HCT116 (cell line): ENCODE measurements around the gene RHBDD2. TPM values are rescaled to one million over a fixed set of nuclear protein-coding genes. Genes with fewer than 3 reads are reported as not detected.

Experiments used
- ATAC-seq: fragments of 200-7000 bp; cut with Tn5 transposase; 2 replicates; pipeline ENCODE4 v1.9.1; 2020; ENCODE audit warnings: mild to moderate bottlenecking, moderate library complexity
- BruUV-seq: library from RNA; stranded (reverse); fragments of 400-500 nt; replicated peaks from 2 replicates; lab custom pipeline; 2021; lab: Mats Ljungman, UMichigan
- CTCF ChIA-PET: fragments of 300-600 bp; sonication (Branson Sonifier 250); formaldehyde crosslinking; loops from one replicate; lab custom pipeline; 2021; ENCODE audit warnings: antibody characterized with exemption; lab: Charles Lee
- POLR2A ChIA-PET: fragments of 300-600, 350-600 bp; sonication (Branson Sonifier 250); formaldehyde crosslinking; loops from one replicate; lab custom pipeline; 2021; ENCODE audit warnings: antibody characterized with exemption; lab: Charles Lee
- RAD21 ChIA-PET, 2 experiments: fragments of 300-600 bp; sonication (Branson Sonifier 250); formaldehyde crosslinking; loops; one replicate each; lab custom pipeline; 2023; ENCODE audit warnings: low total read pairs in 2 of 2; ENCODE audit not compliant: uncharacterized antibody in 2 of 2, unreplicated experiment in 2 of 2, low non-redundant PET in 1 of 2; lab: Charles Lee
- DNase-seq: peaks from one replicate; pipeline ENCODE4 v3.0.0-alpha.2; 2010; ENCODE audit warnings: low read depth, low spot score
- H2AFZ ChIP-seq: fragments of 200-600 bp; shearing (Covaris generic), sonication (generic); 2 replicates; pipeline ENCODE4 v1.6.1; 2017; ENCODE audit warnings: low read depth, mixed run types, mixed read lengths, antibody characterized with exemption, low read length; ENCODE audit not compliant: poor library complexity, severe bottlenecking
- H3K27ac ChIP-seq: 2 replicates; pipeline ENCODE4 v1.5.1; 2012; ENCODE audit warnings: low read depth, low read length
- H3K27me3 ChIP-seq: fragments of 200-600 bp; sonication (generic); 2 replicates; pipeline ENCODE4 v1.6.1; 2016; ENCODE audit warnings: mixed run types, low read length, mixed read lengths; ENCODE audit not compliant: insufficient read depth
- H3K36me3 ChIP-seq, 2 experiments: fragments of 200-500 bp in 1 of 2; fragments of 200-600 bp in 1 of 2; sonication (Bioruptor generic) in 1 of 2; sonication (generic) in 1 of 2; 2 replicates each; pipeline versions ENCODE4 v1.5.1 to v1.6.1; 2014 to 2016; ENCODE audit warnings: low read length in 2 of 2, inconsistent platforms in 1 of 2, mixed read lengths in 1 of 2, mixed run types in 1 of 2; ENCODE audit not compliant: insufficient read depth in 2 of 2, control insufficient read depth in 1 of 2
- H3K4me1 ChIP-seq, 2 experiments: fragments of 200-600 bp in 1 of 2; sonication (generic) in 1 of 2; 2 replicates each; pipeline versions ENCODE4 v1.5.1 to v1.6.1; 2012 to 2017; ENCODE audit warnings: low read length in 2 of 2, inconsistent platforms in 1 of 2, mild to moderate bottlenecking in 1 of 2, mixed read lengths in 1 of 2, mixed run types in 1 of 2, moderate library complexity in 1 of 2; ENCODE audit not compliant: insufficient read depth in 2 of 2, control insufficient read depth in 1 of 2
- H3K4me2 ChIP-seq: fragments of 200-600 bp; sonication (generic); 2 replicates; pipeline ENCODE4 v1.6.1; 2017; ENCODE audit warnings: mixed run types, low read length, mixed read lengths
- H3K4me3 ChIP-seq, 2 experiments: fragments of 200-600 bp in 1 of 2; sonication (generic) in 1 of 2; replicated peaks in 1 of 2; 2 replicates each; pipeline ENCODE4 v1.5.1; 2011 to 2016; ENCODE audit warnings: low read length in 2 of 2, control low read depth in 1 of 2, low read depth in 1 of 2, mild to moderate bottlenecking in 1 of 2, mixed read lengths in 1 of 2, mixed run types in 1 of 2
- H3K79me2 ChIP-seq: fragments of 200-600 bp; sonication (generic); 2 replicates; pipeline ENCODE4 v1.6.1; 2017; ENCODE audit warnings: mild to moderate bottlenecking, mixed run types, low read length, moderate library complexity, mixed read lengths; ENCODE audit not compliant: insufficient read depth
- H3K9ac ChIP-seq: fragments of 200-600 bp; sonication (generic); 2 replicates; pipeline ENCODE4 v1.6.1; 2016; ENCODE audit warnings: low read length, mixed read lengths
- H3K9me2 ChIP-seq: fragments of 200-600 bp; sonication (generic), shearing (Covaris generic); 2 replicates; pipeline ENCODE4 v1.6.1; 2017; ENCODE audit warnings: mixed run types, mild to moderate bottlenecking, moderate library complexity; ENCODE audit not compliant: insufficient read depth
- H3K9me3 ChIP-seq, 2 experiments: fragments of 200-500 bp in 1 of 2; fragments of 200-600 bp in 1 of 2; sonication (Bioruptor generic) in 1 of 2; sonication (generic) in 1 of 2; 2 replicates each; pipeline ENCODE4 v1.6.1; 2014 to 2017; ENCODE audit warnings: low read length in 2 of 2, mixed read lengths in 2 of 2, inconsistent platforms in 1 of 2, low read depth in 1 of 2, mild to moderate bottlenecking in 1 of 2, mixed run types in 1 of 2, moderate library complexity in 1 of 2; ENCODE audit not compliant: control insufficient read depth in 1 of 2, insufficient read depth in 1 of 2
- H4K20me1 ChIP-seq: fragments of 200-600 bp; sonication (generic), shearing (Covaris generic); 2 replicates; pipeline ENCODE4 v1.6.1; 2017; ENCODE audit warnings: mixed run types, mild to moderate bottlenecking, moderate library complexity; ENCODE audit not compliant: insufficient read depth
- EZH2phosphoT487 ChIP-seq: fragments of 200-600 bp; IDR thresholded peaks from 2 replicates; pipeline ENCODE4 v1.6.1; 2018; ENCODE audit warnings: antibody characterized with exemption, borderline replicate concordance
- FOSL1 ChIP-seq: IDR thresholded peaks from 2 replicates; pipeline ENCODE4 v1.6.1; 2012; ENCODE audit warnings: low read depth
- JUND ChIP-seq: IDR thresholded peaks from 2 replicates; pipeline ENCODE4 v1.6.1; 2012
- POLR2A ChIP-seq: IDR thresholded peaks from 2 replicates; pipeline ENCODE4 v1.7.0; 2011; ENCODE audit warnings: borderline replicate concordance; ENCODE audit not compliant: insufficient read depth, insufficient read length; ENCODE audit errors: extremely low read depth
- RAD21 ChIP-seq: IDR thresholded peaks from 2 replicates; pipeline ENCODE4 v1.6.1; 2012; ENCODE audit warnings: low read depth, mild to moderate bottlenecking
- SIN3A ChIP-seq: IDR thresholded peaks from 2 replicates; pipeline ENCODE4 v1.6.1; 2012; ENCODE audit warnings: low read depth
- SP1 ChIP-seq: IDR thresholded peaks from 2 replicates; pipeline ENCODE4 v1.6.1; 2012; ENCODE audit warnings: low read depth
- SRF ChIP-seq: IDR thresholded peaks from 2 replicates; pipeline ENCODE4 v1.6.1; 2012; ENCODE audit warnings: low read depth
- YY1 ChIP-seq: IDR thresholded peaks from 2 replicates; pipeline ENCODE4 v1.6.1; 2011; ENCODE audit warnings: low read length, low read depth, moderate library complexity, mild to moderate bottlenecking; ENCODE audit not compliant: insufficient replicate concordance; ENCODE audit errors: extremely low read depth
- ZFX ChIP-seq: fragments of 450-650 bp; IDR thresholded peaks from 2 replicates; pipeline ENCODE4 v1.6.1; 2017
- intact Hi-C: fragments of 100-400 bp; cut with micrococcal nuclease; formaldehyde crosslinking; loops from 2 replicates; pipeline ENCODE4 v1.10.0; 2022
- total RNA-seq: library from RNA; stranded (reverse); gene quantifications from one replicate; pipeline ENCODE4 v1.2.1, GENCODE V29; 2021; ENCODE audit not compliant: unreplicated experiment
- TF ChIP-seq, protein P1 (sequence below): IDR thresholded peaks from 2 replicates; pipeline ENCODE4 v1.6.1; 2012; ENCODE audit warnings: low read depth
- TF ChIP-seq, protein P2 (sequence below): IDR thresholded peaks from 2 replicates; pipeline ENCODE4 v1.6.1; 2011; ENCODE audit warnings: mild to moderate bottlenecking, low read length, moderate library complexity; ENCODE audit not compliant: insufficient replicate concordance; ENCODE audit errors: extremely low read depth
- TF ChIP-seq, protein P3 (sequence below), 3 experiments: fragments of 200-600 bp in 1 of 3; sonication (generic) in 1 of 3; IDR thresholded peaks in 2 of 3; conservative IDR thresholded peaks in 1 of 3; 2 replicates each; pipeline ENCODE4 v1.5.1; 2012 to 2017; ENCODE audit warnings: low read depth in 2 of 3, low read length in 2 of 3, antibody characterized with exemption in 1 of 3, borderline replicate concordance in 1 of 3, control low read depth in 1 of 3, mild to moderate bottlenecking in 1 of 3, mixed read lengths in 1 of 3, mixed run types in 1 of 3, moderate library complexity in 1 of 3; ENCODE audit not compliant: insufficient read depth in 1 of 3

The RHBDD2 gene
- total RNA-seq, 1 experiment from 2014 or later: 42.9 TPM

DNA sequence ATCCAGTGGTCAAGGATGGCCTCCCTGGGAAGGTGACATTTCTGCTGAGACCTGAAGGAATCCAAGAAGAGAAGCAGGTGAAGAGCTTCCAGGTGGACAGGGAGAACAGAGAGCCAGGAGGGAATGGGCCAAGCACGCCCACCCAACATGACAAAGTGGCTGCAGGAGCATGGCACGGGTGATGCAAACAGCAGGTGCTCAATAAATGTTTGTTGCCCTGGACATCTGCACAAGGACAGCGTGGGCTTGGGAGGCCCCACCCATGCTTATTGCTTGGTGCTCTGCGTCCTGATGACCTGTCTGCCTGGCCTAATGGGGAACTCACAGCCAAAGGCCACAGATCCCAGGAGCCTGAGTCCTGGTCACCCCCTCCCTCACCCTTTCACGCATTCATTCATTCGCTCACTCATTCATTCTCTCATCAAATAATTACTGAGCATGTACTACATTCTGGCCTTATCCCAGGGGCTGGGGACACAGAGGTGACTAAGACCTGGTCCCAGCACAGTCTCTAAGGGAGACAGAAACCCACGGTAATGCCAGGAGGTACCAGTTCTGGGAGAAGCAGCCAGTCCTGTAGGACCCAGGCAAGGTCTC, 13.1 kb downstream of the RHBDD2 start:
- ATAC-seq: no peak
- H2AFZ ChIP-seq: no peak overlapping the region
- H3K36me3 ChIP-seq: peaks cover 0 to 10% of the 10 kb centered on the region in 2 experiments; a peak in 1 of 4 replicates
- peaks cover 13 to 19% of the 10 kb centered on the region in 2 experiments for H3K4me1 ChIP-seq
- no peaks in the 10 kb centered on the region for H3K9me3 ChIP-seq
- TF ChIP-seq RAD21 (no peak), EZH2phosphoT487 (no peak), SRF (no peak), JUND (no peak), POLR2A (no peak), SIN3A (no peak), YY1 (no peak), ZFX (no peak), FOSL1 (no peak), SP1 (no peak)
- TF ChIP-seq, protein P1, sequence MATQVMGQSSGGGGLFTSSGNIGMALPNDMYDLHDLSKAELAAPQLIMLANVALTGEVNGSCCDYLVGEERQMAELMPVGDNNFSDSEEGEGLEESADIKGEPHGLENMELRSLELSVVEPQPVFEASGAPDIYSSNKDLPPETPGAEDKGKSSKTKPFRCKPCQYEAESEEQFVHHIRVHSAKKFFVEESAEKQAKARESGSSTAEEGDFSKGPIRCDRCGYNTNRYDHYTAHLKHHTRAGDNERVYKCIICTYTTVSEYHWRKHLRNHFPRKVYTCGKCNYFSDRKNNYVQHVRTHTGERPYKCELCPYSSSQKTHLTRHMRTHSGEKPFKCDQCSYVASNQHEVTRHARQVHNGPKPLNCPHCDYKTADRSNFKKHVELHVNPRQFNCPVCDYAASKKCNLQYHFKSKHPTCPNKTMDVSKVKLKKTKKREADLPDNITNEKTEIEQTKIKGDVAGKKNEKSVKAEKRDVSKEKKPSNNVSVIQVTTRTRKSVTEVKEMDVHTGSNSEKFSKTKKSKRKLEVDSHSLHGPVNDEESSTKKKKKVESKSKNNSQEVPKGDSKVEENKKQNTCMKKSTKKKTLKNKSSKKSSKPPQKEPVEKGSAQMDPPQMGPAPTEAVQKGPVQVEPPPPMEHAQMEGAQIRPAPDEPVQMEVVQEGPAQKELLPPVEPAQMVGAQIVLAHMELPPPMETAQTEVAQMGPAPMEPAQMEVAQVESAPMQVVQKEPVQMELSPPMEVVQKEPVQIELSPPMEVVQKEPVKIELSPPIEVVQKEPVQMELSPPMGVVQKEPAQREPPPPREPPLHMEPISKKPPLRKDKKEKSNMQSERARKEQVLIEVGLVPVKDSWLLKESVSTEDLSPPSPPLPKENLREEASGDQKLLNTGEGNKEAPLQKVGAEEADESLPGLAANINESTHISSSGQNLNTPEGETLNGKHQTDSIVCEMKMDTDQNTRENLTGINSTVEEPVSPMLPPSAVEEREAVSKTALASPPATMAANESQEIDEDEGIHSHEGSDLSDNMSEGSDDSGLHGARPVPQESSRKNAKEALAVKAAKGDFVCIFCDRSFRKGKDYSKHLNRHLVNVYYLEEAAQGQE: no peak
- TF ChIP-seq, protein P2, sequence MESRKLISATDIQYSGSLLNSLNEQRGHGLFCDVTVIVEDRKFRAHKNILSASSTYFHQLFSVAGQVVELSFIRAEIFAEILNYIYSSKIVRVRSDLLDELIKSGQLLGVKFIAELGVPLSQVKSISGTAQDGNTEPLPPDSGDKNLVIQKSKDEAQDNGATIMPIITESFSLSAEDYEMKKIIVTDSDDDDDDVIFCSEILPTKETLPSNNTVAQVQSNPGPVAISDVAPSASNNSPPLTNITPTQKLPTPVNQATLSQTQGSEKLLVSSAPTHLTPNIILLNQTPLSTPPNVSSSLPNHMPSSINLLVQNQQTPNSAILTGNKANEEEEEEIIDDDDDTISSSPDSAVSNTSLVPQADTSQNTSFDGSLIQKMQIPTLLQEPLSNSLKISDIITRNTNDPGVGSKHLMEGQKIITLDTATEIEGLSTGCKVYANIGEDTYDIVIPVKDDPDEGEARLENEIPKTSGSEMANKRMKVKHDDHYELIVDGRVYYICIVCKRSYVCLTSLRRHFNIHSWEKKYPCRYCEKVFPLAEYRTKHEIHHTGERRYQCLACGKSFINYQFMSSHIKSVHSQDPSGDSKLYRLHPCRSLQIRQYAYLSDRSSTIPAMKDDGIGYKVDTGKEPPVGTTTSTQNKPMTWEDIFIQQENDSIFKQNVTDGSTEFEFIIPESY: no peak
- TF ChIP-seq, protein P3, sequence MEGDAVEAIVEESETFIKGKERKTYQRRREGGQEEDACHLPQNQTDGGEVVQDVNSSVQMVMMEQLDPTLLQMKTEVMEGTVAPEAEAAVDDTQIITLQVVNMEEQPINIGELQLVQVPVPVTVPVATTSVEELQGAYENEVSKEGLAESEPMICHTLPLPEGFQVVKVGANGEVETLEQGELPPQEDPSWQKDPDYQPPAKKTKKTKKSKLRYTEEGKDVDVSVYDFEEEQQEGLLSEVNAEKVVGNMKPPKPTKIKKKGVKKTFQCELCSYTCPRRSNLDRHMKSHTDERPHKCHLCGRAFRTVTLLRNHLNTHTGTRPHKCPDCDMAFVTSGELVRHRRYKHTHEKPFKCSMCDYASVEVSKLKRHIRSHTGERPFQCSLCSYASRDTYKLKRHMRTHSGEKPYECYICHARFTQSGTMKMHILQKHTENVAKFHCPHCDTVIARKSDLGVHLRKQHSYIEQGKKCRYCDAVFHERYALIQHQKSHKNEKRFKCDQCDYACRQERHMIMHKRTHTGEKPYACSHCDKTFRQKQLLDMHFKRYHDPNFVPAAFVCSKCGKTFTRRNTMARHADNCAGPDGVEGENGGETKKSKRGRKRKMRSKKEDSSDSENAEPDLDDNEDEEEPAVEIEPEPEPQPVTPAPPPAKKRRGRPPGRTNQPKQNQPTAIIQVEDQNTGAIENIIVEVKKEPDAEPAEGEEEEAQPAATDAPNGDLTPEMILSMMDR (IDR thresholded peaks at IDR 0.05 in 2 of 3, conservative IDR thresholded peaks at IDR 0.05 in 1 of 3; ENCODE audit: borderline replicate concordance in 1 of 3, insufficient read depth in 1 of 3, low read depth in 2 of 3, low read length in 2 of 3): no peak
- no peak overlapping the region for H3K4me2 ChIP-seq
- ChIA-PET POLR2A (no interaction called here), CTCF (no interaction called here), RAD21 (no interaction called here)
- no peaks in the 10 kb centered on the region for H3K79me2 ChIP-seq
- H3K9ac ChIP-seq: no peak overlapping the region
- intact Hi-C loops: no loop called here
- no peak for DNase-seq
- H3K4me3 ChIP-seq: no peak overlapping the region
- BruUV-seq: no TSS peak
- no peaks in the 10 kb centered on the region for H3K9me2 ChIP-seq
- no peaks in the 10 kb centered on the region for H4K20me1 ChIP-seq
- no peak overlapping the region; the same call in 1 of the 2 replicates for H3K27ac ChIP-seq
- H3K27me3 ChIP-seq: no peaks in the 10 kb centered on the region
